ENCODE measurements around the gene RRAGD. TPM values are rescaled to one million over a fixed set of nuclear protein-coding genes. Genes with fewer than 3 reads are reported as not detected.

RRAGD gene
- total RNA-seq, 6 donors from 2014 or later: 17.5 to 62.7 (median 29.7) TPM

DNA sequence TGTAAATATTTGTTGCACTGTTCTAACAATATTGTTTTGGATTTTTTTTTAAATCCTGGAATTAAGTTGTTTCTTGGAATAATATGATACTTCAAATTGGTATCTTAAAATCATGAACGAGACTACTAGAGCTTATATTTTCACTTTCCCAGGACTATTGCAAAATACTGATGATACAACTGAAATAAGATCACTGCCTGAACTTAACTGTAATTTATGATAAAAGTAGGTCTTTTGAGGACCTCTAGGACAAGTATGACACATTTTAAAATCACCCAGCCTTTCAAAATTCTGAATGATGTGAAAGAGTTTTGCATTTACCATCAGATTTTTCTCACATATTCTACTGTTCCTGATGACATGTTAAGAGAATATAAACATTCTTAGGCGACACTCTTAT, 50.9 kb downstream of the RRAGD start:
- DNase-seq (no peak), ATAC-seq (ENCODE audit: low FRiP score in 2 of 2) (no peak)
- H3K9me3 ChIP-seq: no peaks in the 10 kb centered on the region
- no peak overlapping the region for H3K4me3 ChIP-seq
- no peak overlapping the region for H3K27ac ChIP-seq
- TF ChIP-seq CTCF (IDR thresholded peaks at IDR 0.05) (no peak), POLR2AphosphoS5 (IDR thresholded peaks at IDR 0.05) (no peak), POLR2A (IDR thresholded peaks at IDR 0.05) (no peak), EP300 (IDR thresholded peaks at IDR 0.05) (no peak)
- H3K4me1 ChIP-seq: peaks cover 0 to 4% (median 0%) of the 10 kb centered on the region in 4 donors
- H3K27me3 ChIP-seq: no peaks in the 10 kb centered on the region
- 43 to 71% methylated on average over 2 of the region's 2 CpGs for WGBS, 2 donors
- H3K36me3 ChIP-seq: no peaks in the 10 kb centered on the region

DNA sequence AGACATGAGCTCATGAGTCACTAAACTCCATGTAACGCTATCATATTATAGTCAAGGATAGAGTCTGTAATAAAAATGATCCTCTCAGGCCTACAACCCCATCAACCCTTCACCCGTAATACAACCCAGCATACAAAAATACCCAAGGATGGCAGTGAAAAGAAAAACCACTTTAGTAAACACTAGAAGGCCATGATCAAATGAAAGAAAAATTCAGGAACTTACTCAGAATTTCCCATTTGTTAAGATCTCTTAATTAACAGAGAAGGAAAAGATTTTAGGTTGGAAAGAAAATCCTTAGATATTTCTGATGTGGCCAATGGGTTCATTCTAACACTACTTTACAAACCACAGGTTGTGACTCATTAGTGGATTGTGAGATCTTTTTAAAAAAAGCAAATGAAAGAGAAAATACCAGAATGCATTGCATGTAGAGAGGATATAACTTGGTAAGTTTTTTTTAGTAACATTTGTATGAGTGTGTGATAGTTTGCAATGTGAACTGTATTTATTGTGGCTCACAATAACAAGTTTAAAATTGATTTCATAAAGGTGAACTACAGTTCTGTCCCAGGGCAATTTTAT, 51.6 kb downstream of the RRAGD start:
- Histone ChIP-seq H3K36me3 (no peaks in the 10 kb centered on the region), H3K4me1 (peaks cover 0 to 4% (median 0%) of the 10 kb centered on the region in 4 donors), H3K27ac (no peak overlapping the region), H3K27me3 (no peaks in the 10 kb centered on the region), H3K9me3 (no peaks in the 10 kb centered on the region), H3K4me3 (no peak overlapping the region)
- TF ChIP-seq CTCF (IDR thresholded peaks at IDR 0.05) (no peak), EP300 (IDR thresholded peaks at IDR 0.05) (no peak), POLR2A (IDR thresholded peaks at IDR 0.05) (no peak), POLR2AphosphoS5 (IDR thresholded peaks at IDR 0.05) (no peak)
- WGBS, 2 donors: 93 to 96% methylated on average over 2 of the region's 2 CpGs
- no peak for DNase-seq
- ATAC-seq (ENCODE audit: low FRiP score in 2 of 2): no peak

GRCh38 chr6:89359561-89359960, 52.5 kb downstream of the RRAGD start:
- ATAC-seq (ENCODE audit: low FRiP score in 2 of 2): no peak
- no peaks in the 10 kb centered on the region for H3K4me1 ChIP-seq
- H3K36me3 ChIP-seq: no peaks in the 10 kb centered on the region
- H3K27me3 ChIP-seq: no peaks in the 10 kb centered on the region
- no peak for DNase-seq
- no peak overlapping the region for H3K27ac ChIP-seq
- no peaks in the 10 kb centered on the region for H3K9me3 ChIP-seq
- H3K4me3 ChIP-seq: no peak overlapping the region
- 5 to 11% methylated on average over 1 of the region's 1 CpG for WGBS, 2 donors
- no peak for TF ChIP-seq POLR2A (IDR thresholded peaks at IDR 0.05)
- TF ChIP-seq POLR2AphosphoS5 (IDR thresholded peaks at IDR 0.05): no peak
- no peak for TF ChIP-seq EP300 (IDR thresholded peaks at IDR 0.05)
- no peak for TF ChIP-seq CTCF (IDR thresholded peaks at IDR 0.05)

GRCh38 chr6:89357390-89357789, 54.7 kb downstream of the RRAGD start:
- H3K4me3 ChIP-seq: peak overlapping the region in 2 of 4 donors; percentile 13 to 26
- H3K27ac ChIP-seq: peak overlapping the region in 3 of 4 donors; percentile 12 to 50 (median 30)
- WGBS, 2 donors: 13 to 22% methylated on average over 3 of the region's 3 CpGs
- TF ChIP-seq EP300 (IDR thresholded peaks at IDR 0.05) (no peak), POLR2A (IDR thresholded peaks at IDR 0.05) (no peak)
- no peak for ATAC-seq (ENCODE audit: low FRiP score in 2 of 2)
- DNase-seq: no peak
- peaks cover 0 to 6% (median 2%) of the 10 kb centered on the region in 4 donors for H3K4me1 ChIP-seq
- H3K9me3 ChIP-seq: no peaks in the 10 kb centered on the region
- no peaks in the 10 kb centered on the region for H3K36me3 ChIP-seq
- no peaks in the 10 kb centered on the region for H3K27me3 ChIP-seq

DNA sequence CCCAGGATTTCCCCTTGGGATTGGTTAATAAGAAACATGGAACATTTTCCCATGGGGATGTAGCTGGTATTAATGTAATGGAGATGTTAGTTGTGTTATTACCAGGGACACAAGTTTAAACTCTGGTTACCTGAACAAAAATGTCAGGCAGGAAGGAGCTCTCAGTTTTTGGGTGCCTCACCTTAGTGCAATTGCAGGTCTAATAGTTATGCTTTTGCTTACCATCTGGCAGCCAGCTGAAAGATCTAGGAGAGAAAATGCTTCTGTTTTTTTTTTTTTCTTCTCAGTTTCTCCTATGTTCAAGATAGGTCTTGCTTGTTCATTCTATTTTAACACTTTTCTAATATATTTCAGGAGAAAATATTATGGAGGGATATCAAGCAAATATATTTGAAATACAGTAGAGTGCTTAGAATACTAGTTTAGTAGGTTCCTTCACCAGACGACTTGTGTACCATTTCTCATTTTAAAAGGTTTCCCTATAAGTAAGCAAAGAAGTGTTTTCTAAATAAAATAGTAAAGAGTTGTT, 55.4 kb downstream of the RRAGD start:
- Histone ChIP-seq H3K4me3 (no peak overlapping the region), H3K36me3 (no peaks in the 10 kb centered on the region), H3K27ac (peak overlapping the region in 1 of 4 donors; percentile 50), H3K4me1 (peaks cover 0 to 6% (median 2%) of the 10 kb centered on the region in 4 donors), H3K27me3 (no peaks in the 10 kb centered on the region), H3K9me3 (no peaks in the 10 kb centered on the region)
- no peak for TF ChIP-seq EP300 (IDR thresholded peaks at IDR 0.05)
- TF ChIP-seq POLR2AphosphoS5 (IDR thresholded peaks at IDR 0.05): no peak
- TF ChIP-seq POLR2A (IDR thresholded peaks at IDR 0.05): no peak
- TF ChIP-seq CTCF (IDR thresholded peaks at IDR 0.05): no peak
- ATAC-seq (ENCODE audit: low FRiP score in 2 of 2) (no peak), DNase-seq (no peak)
- 37 to 38% methylated on average over 1 of the region's 1 CpG for WGBS, 2 donors
